HG03442 (cell line): ENCODE data around the gene TMEM87A.

Experiments used
- ATAC-seq: cut with Tn5 transposase; IDR thresholded peaks from one replicate; pipeline ENCODE4 v1.9.1; 2021; ENCODE audit warnings: mild to moderate bottlenecking, moderate library complexity; ENCODE audit not compliant: unreplicated experiment

Gene TMEM87A

GRCh38 chr15:42166225-42166940 is 106.8 kb downstream of the TMEM87A start:
- no peak for ATAC-seq

- no peak for ATAC-seq
These were observed 108.1 kb downstream of the TMEM87A start for GRCh38 chr15:42165106-42165505.

DNA sequence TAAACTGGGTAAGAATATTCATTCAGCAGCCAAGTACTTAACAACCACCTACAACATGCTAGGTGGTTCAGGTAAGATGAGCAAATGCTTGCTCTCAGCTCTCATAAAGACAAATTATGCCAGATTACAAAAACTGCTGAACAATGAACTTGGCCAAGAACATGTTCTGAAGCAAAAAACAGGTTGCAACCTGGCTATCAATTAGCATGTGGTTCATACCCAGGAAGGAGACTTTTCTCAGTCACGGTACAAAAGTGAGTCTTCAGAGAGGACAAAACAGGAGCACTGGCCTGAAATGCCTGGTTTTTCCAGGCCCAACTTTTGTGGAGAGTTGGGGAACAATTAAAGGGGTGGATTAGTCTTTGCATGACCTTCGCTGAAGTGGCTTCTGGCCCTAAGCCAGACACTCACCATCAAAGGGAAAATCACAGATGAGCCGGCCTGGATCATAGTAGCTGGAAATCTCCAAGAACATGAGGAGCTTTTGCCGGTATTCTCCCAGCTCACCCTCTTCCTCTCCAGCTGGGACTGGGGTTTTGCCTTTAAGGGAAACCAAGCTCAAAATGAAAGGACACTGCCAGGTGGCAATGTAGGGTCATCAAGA is 109.2 kb downstream of the TMEM87A start:
- no peak for ATAC-seq

DNA sequence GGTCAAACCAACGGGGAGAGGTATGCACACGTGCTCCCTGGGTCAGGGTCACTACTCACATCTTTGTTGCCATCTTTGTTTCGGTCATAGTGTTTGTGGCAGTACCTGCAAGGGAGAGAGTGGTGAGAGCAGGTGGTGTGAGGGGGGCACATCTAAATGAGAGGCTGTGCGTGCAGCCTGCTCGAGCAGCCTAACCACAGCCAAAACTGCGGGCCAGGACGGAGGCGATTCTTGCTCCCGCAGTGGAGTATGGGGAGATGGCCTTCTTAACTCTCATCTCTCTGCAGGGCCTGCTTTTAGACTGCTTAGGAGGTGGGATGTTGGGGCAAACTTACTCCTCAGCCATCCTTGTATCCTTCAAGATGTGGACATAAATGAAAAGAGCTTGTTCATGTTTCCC is 109.9 kb downstream of the TMEM87A start:
- ATAC-seq = no peak
